ENCODE measurements around the gene RPS14. TPM values are rescaled to one million over a fixed set of nuclear protein-coding genes. Genes with fewer than 3 reads are reported as not detected.
"Not testable (repeated sequence)": the region's sequence is repeated elsewhere in the genome, so short reads cannot be mapped to it uniquely, and the experiment has no call there.

Gene RPS14
- total RNA-seq, 2 donors from 2014 or later = 1,311 to 1,492 TPM

GRCh38 chr5:150479416-150479815 lies 29.9 kb upstream of the RPS14 start:
- H3K4me1 ChIP-seq (ENCODE audit: control insufficient read depth in 1 of 2, low read depth in 2 of 2) = no peaks in the 10 kb centered on the region
- no peak for TF ChIP-seq CTCF (IDR thresholded peaks at IDR 0.05)
- no peaks in the 10 kb centered on the region for H3K36me3 ChIP-seq
- no peak overlapping the region for H3K4me3 ChIP-seq
- no peaks in the 10 kb centered on the region for H3K27me3 ChIP-seq (replicated peaks; ENCODE audit: insufficient read depth)
- ATAC-seq (ENCODE audit: insufficient number of reproducible peaks, low FRiP score, low read depth) = no peak
- H3K9me3 ChIP-seq = no peaks in the 10 kb centered on the region
- no peak overlapping the region for H3K27ac ChIP-seq
- no peak for DNase-seq (ENCODE audit: low spot score)

GRCh38 chr5:150476568-150476967 lies 27.0 kb upstream of the RPS14 start:
- not testable (repeated sequence) for H3K27ac ChIP-seq; H3K9me3 ChIP-seq; H3K27me3 ChIP-seq (replicated peaks; ENCODE audit: insufficient read depth); H3K36me3 ChIP-seq; H3K4me1 ChIP-seq (ENCODE audit: control insufficient read depth in 1 of 2, low read depth in 2 of 2); DNase-seq (ENCODE audit: low spot score); H3K4me3 ChIP-seq; ATAC-seq (ENCODE audit: insufficient number of reproducible peaks, low FRiP score, low read depth)

- TF ChIP-seq CTCF (IDR thresholded peaks at IDR 0.05) = no peak
- H3K27ac ChIP-seq = no peak overlapping the region
- ATAC-seq (ENCODE audit: insufficient number of reproducible peaks, low FRiP score, low read depth) = no peak
- no peaks in the 10 kb centered on the region for H3K36me3 ChIP-seq
- no peaks in the 10 kb centered on the region for H3K9me3 ChIP-seq
- H3K27me3 ChIP-seq (replicated peaks; ENCODE audit: insufficient read depth) = no peaks in the 10 kb centered on the region
- no peak overlapping the region for H3K4me3 ChIP-seq
- DNase-seq (ENCODE audit: low spot score) = no peak
- no peaks in the 10 kb centered on the region for H3K4me1 ChIP-seq (ENCODE audit: control insufficient read depth in 1 of 2, low read depth in 2 of 2)
These were observed 24.3 kb upstream of the RPS14 start for GRCh38 chr5:150473673-150474358.

GRCh38 chr5:150469718-150470469 lies 20.4 kb upstream of the RPS14 start:
- ATAC-seq (ENCODE audit: insufficient number of reproducible peaks, low FRiP score, low read depth) = no peak
- no peak for DNase-seq (ENCODE audit: low spot score)
- Histone ChIP-seq H3K27ac (no peak overlapping the region), H3K4me1 (ENCODE audit: control insufficient read depth in 1 of 2, low read depth in 2 of 2) (no peaks in the 10 kb centered on the region), H3K36me3 (no peaks in the 10 kb centered on the region), H3K27me3 (replicated peaks; ENCODE audit: insufficient read depth) (no peaks in the 10 kb centered on the region), H3K4me3 (no peak overlapping the region), H3K9me3 (no peaks in the 10 kb centered on the region)
- no peak for TF ChIP-seq CTCF (IDR thresholded peaks at IDR 0.05)

- no peaks in the 10 kb centered on the region for H3K4me1 ChIP-seq (ENCODE audit: control insufficient read depth in 1 of 2, low read depth in 2 of 2)
- DNase-seq (ENCODE audit: low spot score) (no peak), ATAC-seq (ENCODE audit: insufficient number of reproducible peaks, low FRiP score, low read depth) (no peak)
- no peak overlapping the region for H3K4me3 ChIP-seq
- TF ChIP-seq CTCF (IDR thresholded peaks at IDR 0.05) = no peak
- no peaks in the 10 kb centered on the region for H3K27me3 ChIP-seq (replicated peaks; ENCODE audit: insufficient read depth)
- H3K9me3 ChIP-seq = no peaks in the 10 kb centered on the region
- no peak overlapping the region for H3K27ac ChIP-seq
- H3K36me3 ChIP-seq = no peaks in the 10 kb centered on the region
These were observed 18.7 kb upstream of the RPS14 start for GRCh38 chr5:150468206-150468605.

Data from thoracic aorta (tissue), 2 donors.